GM12891 (cell line): ENCODE measurements around the gene KIF16B.

ENCODE experiments used
- DNase-seq: peaks from one replicate; pipeline ENCODE4 v3.0.0; 2011; ENCODE audit warnings: low spot score; ENCODE audit not compliant: insufficient read length
- FAIRE-seq: peaks from 2 replicates; lab custom pipeline; 2011; peaks lifted over from hg19 to GRCh38; lab: Jason Lieb, UNC
- PAX5 ChIP-seq: IDR thresholded peaks from 2 replicates; pipeline ENCODE4 v1.6.1; 2011; ENCODE audit warnings: low read length, moderate library complexity, mild to moderate bottlenecking; ENCODE audit not compliant: insufficient read depth, severe bottlenecking
- POLR2A ChIP-seq: IDR thresholded peaks from 2 replicates; pipeline ENCODE4 v1.6.1; 2011; ENCODE audit warnings: low read depth, low read length, control low read depth
- POLR2AphosphoS5 ChIP-seq: IDR thresholded peaks from 2 replicates; pipeline ENCODE4 v1.6.1; 2011; ENCODE audit warnings: low read depth, low read length, control low read depth
- POU2F2 ChIP-seq: IDR thresholded peaks from 2 replicates; pipeline ENCODE4 v1.6.1; 2011; ENCODE audit warnings: low read depth, mild to moderate bottlenecking, control low read depth, low read length, moderate library complexity
- SPI1 ChIP-seq: IDR thresholded peaks from 2 replicates; pipeline ENCODE4 v1.6.1; 2011; ENCODE audit warnings: low read depth, low read length, control low read depth
- TAF1 ChIP-seq: IDR thresholded peaks from 2 replicates; pipeline ENCODE4 v1.6.1; 2011; ENCODE audit warnings: low read depth, low read length, control low read depth

Gene KIF16B

DNA sequence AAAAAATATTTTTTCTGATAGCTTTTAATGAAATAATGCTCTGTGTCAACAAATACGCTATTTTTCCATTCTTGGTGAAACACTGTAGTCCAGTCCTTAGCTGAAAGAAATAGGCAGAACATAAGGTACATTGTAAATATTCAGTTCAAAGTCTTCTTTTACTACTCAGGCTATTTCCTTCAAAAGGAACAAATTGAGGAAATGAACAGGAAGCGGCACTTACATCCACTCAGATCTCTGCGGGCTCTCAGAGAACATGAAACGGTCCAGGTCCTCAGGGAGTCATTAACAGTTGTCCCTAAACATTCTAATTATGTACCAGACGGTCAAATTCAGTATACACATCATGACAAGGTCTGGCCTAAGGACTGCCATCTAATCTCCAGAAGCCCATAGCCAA, 212.6 kb downstream of the KIF16B start:
- no peak for DNase-seq
- TF ChIP-seq POLR2A (no peak), POLR2AphosphoS5 (no peak), PAX5 (no peak), TAF1 (no peak), SPI1 (no peak), POU2F2 (no peak)
- FAIRE-seq = no peak

- no peak for DNase-seq
- no peak for FAIRE-seq
- TF ChIP-seq SPI1 (no peak), PAX5 (no peak), POLR2A (no peak), POLR2AphosphoS5 (no peak)
These were observed 219.8 kb downstream of the KIF16B start for GRCh38 chr20:16353417-16353781.

- DNase-seq (no peak), FAIRE-seq (no peak)
- no peak for TF ChIP-seq SPI1
- no peak for TF ChIP-seq POLR2AphosphoS5
- no peak for TF ChIP-seq PAX5
- no peak for TF ChIP-seq POLR2A
- no peak for TF ChIP-seq POU2F2
- no peak for TF ChIP-seq TAF1
These were observed 220.4 kb downstream of the KIF16B start for GRCh38 chr20:16352751-16353416.

- FAIRE-seq = no peak
- no peak for TF ChIP-seq POLR2AphosphoS5
- TF ChIP-seq POU2F2 = no peak
- no peak for TF ChIP-seq SPI1
- no peak for TF ChIP-seq PAX5
- no peak for TF ChIP-seq TAF1
- no peak for TF ChIP-seq POLR2A
- DNase-seq = peak; percentile 7
These were observed 220.9 kb downstream of the KIF16B start for GRCh38 chr20:16352321-16352720.

DNA sequence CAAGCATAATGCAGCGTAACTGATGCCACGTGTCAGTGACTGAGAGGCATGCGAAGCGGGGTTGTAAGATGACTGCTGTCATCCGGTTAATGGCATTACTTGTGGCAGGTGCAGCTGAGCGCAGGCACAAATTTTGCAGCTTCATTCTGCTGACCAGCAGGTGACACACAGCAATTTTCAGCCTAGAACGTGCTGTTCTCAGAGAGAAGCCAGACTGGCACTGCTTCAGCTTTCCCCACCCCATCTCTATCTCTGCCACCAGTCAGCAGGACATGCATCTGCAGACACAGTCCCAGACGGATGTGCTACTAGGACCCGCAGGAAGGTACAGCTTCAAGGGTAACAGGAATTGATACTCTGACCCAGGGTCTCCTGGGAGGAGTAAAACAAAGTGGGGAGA, 221.8 kb downstream of the KIF16B start:
- DNase-seq (no peak), FAIRE-seq (no peak)
- TF ChIP-seq SPI1 = no peak
- no peak for TF ChIP-seq POLR2A
- TF ChIP-seq PAX5 = no peak
- no peak for TF ChIP-seq POLR2AphosphoS5
- no peak for TF ChIP-seq POU2F2
- TF ChIP-seq TAF1 = no peak

- no peak for DNase-seq
- no peak for FAIRE-seq
- TF ChIP-seq POLR2A = no peak
- TF ChIP-seq SPI1 = no peak
These were observed 222.8 kb downstream of the KIF16B start for GRCh38 chr20:16350465-16350864.

GRCh38 chr20:16349523-16350260, 223.6 kb downstream of the KIF16B start:
- DNase-seq = no peak
- no peak for TF ChIP-seq POU2F2
- FAIRE-seq = no peak

DNA sequence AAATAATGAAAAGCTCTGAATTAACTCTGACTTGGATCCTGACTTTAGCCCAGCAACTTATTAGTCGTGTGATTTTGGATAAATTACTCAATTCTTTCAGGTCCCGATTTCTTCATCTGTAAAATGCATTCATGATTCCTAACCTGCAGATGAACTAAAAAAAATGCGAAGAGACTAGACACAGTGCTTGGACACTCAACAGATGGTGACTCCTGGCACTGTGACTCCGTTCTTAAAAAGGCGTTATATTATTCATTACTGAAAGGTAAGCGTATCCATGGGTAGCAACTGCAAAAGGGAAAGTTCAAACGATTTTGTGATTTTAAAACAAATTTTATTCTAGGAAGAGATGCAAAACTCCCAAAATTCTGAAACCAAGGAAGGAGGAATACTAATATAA, 226.3 kb downstream of the KIF16B start:
- FAIRE-seq = no peak
- TF ChIP-seq POLR2A = no peak
- no peak for TF ChIP-seq POLR2AphosphoS5
- TF ChIP-seq PAX5 = no peak
- TF ChIP-seq SPI1 = no peak
- no peak for TF ChIP-seq TAF1
- no peak for TF ChIP-seq POU2F2
- no peak for DNase-seq

DNA sequence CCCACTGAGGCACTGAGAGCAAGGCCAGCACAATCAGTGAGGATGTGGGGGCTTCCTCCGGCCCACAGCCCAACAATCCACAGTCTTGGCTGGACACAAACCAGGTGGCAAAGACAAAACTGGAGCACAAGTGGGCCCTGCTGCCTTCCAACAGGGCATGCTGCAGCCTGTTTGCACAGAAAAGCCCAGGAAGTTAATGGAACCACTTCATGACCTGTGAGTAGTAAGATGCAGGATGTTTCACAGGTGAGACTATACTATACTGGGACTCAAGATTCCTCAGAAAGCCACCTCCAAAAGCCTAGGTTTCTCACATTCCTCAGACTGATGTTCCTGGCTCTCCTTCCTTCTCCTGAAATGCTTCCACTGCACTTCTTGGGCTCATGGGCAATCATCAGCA, 235.5 kb downstream of the KIF16B start:
- DNase-seq = no peak
- no peak for TF ChIP-seq PAX5
- no peak for TF ChIP-seq POLR2AphosphoS5
- no peak for TF ChIP-seq POLR2A
- TF ChIP-seq SPI1 = no peak
- no peak for TF ChIP-seq TAF1
- no peak for FAIRE-seq

GRCh38 chr20:16327606-16328005, 245.6 kb downstream of the KIF16B start:
- DNase-seq (no peak), FAIRE-seq (no peak)
- TF ChIP-seq POLR2AphosphoS5 = no peak
- TF ChIP-seq POU2F2 = no peak
- no peak for TF ChIP-seq PAX5
- no peak for TF ChIP-seq TAF1
- TF ChIP-seq SPI1 = no peak
- no peak for TF ChIP-seq POLR2A
